ENCODE results near the gene DLG2. TPM values are rescaled to one million over a fixed set of nuclear protein-coding genes. Genes with fewer than 3 reads are reported as not detected.

Gene DLG2
- total RNA-seq, 2 experiments from 2014 or later: 6.9 to 8.2 TPM

- no peak overlapping the region for H3K4me2 ChIP-seq (ENCODE audit: low read length)
- H2AFZ ChIP-seq (ENCODE audit: low read length): no peak overlapping the region
- no peaks in the 10 kb centered on the region for H4K20me1 ChIP-seq (ENCODE audit: insufficient read depth, low read length)
- H3K4me1 ChIP-seq (ENCODE audit: insufficient read depth, low read length, poor library complexity, severe bottlenecking): no peaks in the 10 kb centered on the region
- no peaks in the 10 kb centered on the region for H3K9me2 ChIP-seq (ENCODE audit: insufficient read depth, low read length)
- no peak overlapping the region for H3K4me3 ChIP-seq (ENCODE audit: low read depth, low read length, poor library complexity, severe bottlenecking)
- H3K79me2 ChIP-seq (ENCODE audit: insufficient read depth, low read depth, low read length): no peaks in the 10 kb centered on the region
- BruUV-seq (replicated peaks): no TSS peak
- no peak overlapping the region for H3K27ac ChIP-seq (ENCODE audit: low read depth, low read length, poor library complexity, severe bottlenecking)
- H3K36me3 ChIP-seq (ENCODE audit: insufficient read depth, low read length): no peaks in the 10 kb centered on the region
- no peak for DNase-seq (ENCODE audit: low spot score)
- POLR2A ChIA-PET: interaction anchor here (0.6 kb wide), 1 partner anchor 817 kb away, joined by 3 read pairs; no protein-coding TSS in a partner anchor
- no peaks in the 10 kb centered on the region for H3K9me3 ChIP-seq (ENCODE audit: low read length)
- TF ChIP-seq EZH2phosphoT487 (IDR thresholded peaks at IDR 0.05; ENCODE audit: borderline replicate concordance, low read depth, low read length) (no peak), CTCF (conservative IDR thresholded peaks at IDR 0.05; ENCODE audit: low read length) (no peak)
- CTCF ChIA-PET (ENCODE audit: unreplicated experiment): no interaction called here
- intact Hi-C loops (cut with micrococcal nuclease; ENCODE audit: unreplicated experiment): no loop called here
Observed at GRCh38 chr11:83611031-83611430, 2016.1 kb downstream of the DLG2 start.

DNA sequence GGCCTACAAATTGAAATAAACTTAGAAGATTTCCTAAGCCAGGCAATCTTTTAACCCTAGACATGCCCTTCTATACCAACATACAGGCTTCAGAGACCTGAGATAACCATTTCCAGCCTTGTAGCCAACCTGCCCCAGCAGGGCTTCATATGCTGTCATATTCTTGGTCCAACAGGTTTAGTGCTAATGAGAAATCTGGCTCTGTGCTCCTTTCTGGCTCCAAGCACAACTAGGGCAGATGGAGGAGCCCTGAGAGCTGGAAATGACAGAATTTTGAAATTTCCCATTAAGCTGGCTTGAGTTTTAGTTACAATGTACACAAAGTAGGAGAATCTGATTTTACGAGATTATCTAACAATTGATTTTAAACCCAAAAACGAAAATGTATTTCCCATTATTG, 2018.0 kb downstream of the DLG2 start:
- H3K9me3 ChIP-seq (ENCODE audit: low read length): no peaks in the 10 kb centered on the region
- no peak overlapping the region for H2AFZ ChIP-seq (ENCODE audit: low read length)
- no peak for DNase-seq (ENCODE audit: low spot score)
- no TSS peak for BruUV-seq (replicated peaks)
- H3K9me2 ChIP-seq (ENCODE audit: insufficient read depth, low read length): no peaks in the 10 kb centered on the region
- no peak overlapping the region for H3K4me3 ChIP-seq (ENCODE audit: low read depth, low read length, poor library complexity, severe bottlenecking)
- ChIA-PET POLR2A (no interaction called here), CTCF (ENCODE audit: unreplicated experiment) (no interaction called here)
- TF ChIP-seq CTCF (conservative IDR thresholded peaks at IDR 0.05; ENCODE audit: low read length) (no peak), EZH2phosphoT487 (IDR thresholded peaks at IDR 0.05; ENCODE audit: borderline replicate concordance, low read depth, low read length) (no peak)
- H4K20me1 ChIP-seq (ENCODE audit: insufficient read depth, low read length): no peaks in the 10 kb centered on the region
- H3K36me3 ChIP-seq (ENCODE audit: insufficient read depth, low read length): no peaks in the 10 kb centered on the region
- no peaks in the 10 kb centered on the region for H3K79me2 ChIP-seq (ENCODE audit: insufficient read depth, low read depth, low read length)
- no peak overlapping the region for H3K27ac ChIP-seq (ENCODE audit: low read depth, low read length, poor library complexity, severe bottlenecking)
- intact Hi-C loops (cut with micrococcal nuclease; ENCODE audit: unreplicated experiment): no loop called here
- H3K4me2 ChIP-seq (ENCODE audit: low read length): no peak overlapping the region
- no peaks in the 10 kb centered on the region for H3K4me1 ChIP-seq (ENCODE audit: insufficient read depth, low read length, poor library complexity, severe bottlenecking)

- no peak for TF ChIP-seq EZH2phosphoT487 (IDR thresholded peaks at IDR 0.05; ENCODE audit: borderline replicate concordance, low read depth, low read length)
- TF ChIP-seq CTCF (conservative IDR thresholded peaks at IDR 0.05; ENCODE audit: low read length): no peak
- DNase-seq (ENCODE audit: low spot score): no peak
- no peaks in the 10 kb centered on the region for H3K79me2 ChIP-seq (ENCODE audit: insufficient read depth, low read depth, low read length)
- H3K9me2 ChIP-seq (ENCODE audit: insufficient read depth, low read length): no peaks in the 10 kb centered on the region
- ChIA-PET CTCF (ENCODE audit: unreplicated experiment) (no interaction called here), POLR2A (no interaction called here)
- H3K4me3 ChIP-seq (ENCODE audit: low read depth, low read length, poor library complexity, severe bottlenecking): no peak overlapping the region
- intact Hi-C loops (cut with micrococcal nuclease; ENCODE audit: unreplicated experiment): no loop called here
- H3K27ac ChIP-seq (ENCODE audit: low read depth, low read length, poor library complexity, severe bottlenecking): no peak overlapping the region
- H3K4me1 ChIP-seq (ENCODE audit: insufficient read depth, low read length, poor library complexity, severe bottlenecking): no peaks in the 10 kb centered on the region
- no peak overlapping the region for H3K4me2 ChIP-seq (ENCODE audit: low read length)
- H2AFZ ChIP-seq (ENCODE audit: low read length): no peak overlapping the region
- H3K36me3 ChIP-seq (ENCODE audit: insufficient read depth, low read length): no peaks in the 10 kb centered on the region
- no TSS peak for BruUV-seq (replicated peaks)
- H3K9me3 ChIP-seq (ENCODE audit: low read length): no peaks in the 10 kb centered on the region
- no peaks in the 10 kb centered on the region for H4K20me1 ChIP-seq (ENCODE audit: insufficient read depth, low read length)
Observed at GRCh38 chr11:83608571-83608970, 2018.6 kb downstream of the DLG2 start.
